LHCN-M2 (cell line): ENCODE results near the gene CDS1. TPM values are rescaled to one million over a fixed set of nuclear protein-coding genes. Genes with fewer than 3 reads are reported as not detected.
"Not testable (repeated sequence)": the region's sequence is repeated elsewhere in the genome, so short reads cannot be mapped to it uniquely, and the experiment has no call there.

ENCODE experiments used
- DNase-seq: peaks from one replicate; pipeline ENCODE4 v3.0.0-alpha.2; 2012; ENCODE audit warnings: low read depth
- polyA plus RNA-seq: library from polyadenylated mRNA; unstranded; fragments of >200 nt; gene quantifications from one replicate; pipeline ENCODE4 v1.2.1, GENCODE V29; 2012; ENCODE audit warnings: missing spikeins
- total RNA-seq: library from RNA; depleted of rRNA; stranded (reverse); fragments of >200 nt; gene quantifications from 2 replicates; pipeline ENCODE4 v1.2.3, GENCODE V29; 2014; rRNA removed

Gene CDS1
- 0.17 and 0.38 TPM in 2 replicates for total RNA-seq
- 0.10 TPM for polyA plus RNA-seq

GRCh38 chr4:84582988-84583875 lies at the start of gene CDS1:
Gene CDS1, plus strand, starts transcription at chr4:84583127. Its CDS starts 275 bp downstream, at chr4:84583402.
- no peak for DNase-seq

- no peak for DNase-seq
Observed at GRCh38 chr4:84535901-84536300, 47.0 kb upstream of the CDS1 start.

- no peak for DNase-seq
Observed at GRCh38 chr4:84545093-84545492, 37.8 kb upstream of the CDS1 start.

- no peak for DNase-seq
Observed at GRCh38 chr4:84547211-84547610, 35.7 kb upstream of the CDS1 start.

GRCh38 chr4:84549191-84549590 lies 33.7 kb upstream of the CDS1 start:
- not testable (repeated sequence) for DNase-seq

- no peak for DNase-seq
Observed at GRCh38 chr4:84562156-84562555, 20.8 kb upstream of the CDS1 start.

- DNase-seq = no peak
Observed at GRCh38 chr4:84563002-84563401, 19.9 kb upstream of the CDS1 start.

GRCh38 chr4:84565951-84566350 lies 17.0 kb upstream of the CDS1 start:
- no peak for DNase-seq

- peak; percentile 44 for DNase-seq
Observed at GRCh38 chr4:84568496-84568895, 14.4 kb upstream of the CDS1 start.

- no peak for DNase-seq
Observed at GRCh38 chr4:84569009-84569408, 13.9 kb upstream of the CDS1 start.

GRCh38 chr4:84573385-84574068 lies 9.4 kb upstream of the CDS1 start:
- peak; percentile 18 for DNase-seq

- DNase-seq = no peak
Observed at GRCh38 chr4:84574069-84574720, 8.7 kb upstream of the CDS1 start.

GRCh38 chr4:84578540-84579402 lies 4.2 kb upstream of the CDS1 start:
- DNase-seq = peak; percentile 54

- DNase-seq = no peak
Observed at GRCh38 chr4:84579403-84579776, 3.5 kb upstream of the CDS1 start.

GRCh38 chr4:84582302-84582987 lies 482 bp upstream of the CDS1 start:
- DNase-seq = peak; percentile 34

- DNase-seq = no peak
Observed at GRCh38 chr4:84583876-84584380, 1.0 kb downstream of the CDS1 start.

- DNase-seq = no peak
Observed at GRCh38 chr4:84585251-84585650, 2.3 kb downstream of the CDS1 start.

GRCh38 chr4:84594724-84595123 lies 11.8 kb downstream of the CDS1 start:
- DNase-seq = no peak

GRCh38 chr4:84596826-84597225 lies 13.9 kb downstream of the CDS1 start:
- DNase-seq = no peak

GRCh38 chr4:84597450-84597849 lies 14.5 kb downstream of the CDS1 start:
- no peak for DNase-seq

GRCh38 chr4:84606645-84607044 lies 23.7 kb downstream of the CDS1 start:
- no peak for DNase-seq
